Stimulated activated CD4-positive, alpha-beta T cell treated with anti-CD3 and anti-CD28 coated beads, Interleukin-15, amount 100 ng/mL, for 48 hours (primary cell): ENCODE results near the gene UBASH3B.
A peak's percentile ranks its signal among the peaks of the same experiment; 100 is the strongest.

Experiments
- DNase-seq, 2 donors: peaks; one replicate each; pipeline ENCODE4 v3.0.0-alpha.2; 2020; ENCODE audit warnings: low read depth in 2 of 2

UBASH3B gene

DNA sequence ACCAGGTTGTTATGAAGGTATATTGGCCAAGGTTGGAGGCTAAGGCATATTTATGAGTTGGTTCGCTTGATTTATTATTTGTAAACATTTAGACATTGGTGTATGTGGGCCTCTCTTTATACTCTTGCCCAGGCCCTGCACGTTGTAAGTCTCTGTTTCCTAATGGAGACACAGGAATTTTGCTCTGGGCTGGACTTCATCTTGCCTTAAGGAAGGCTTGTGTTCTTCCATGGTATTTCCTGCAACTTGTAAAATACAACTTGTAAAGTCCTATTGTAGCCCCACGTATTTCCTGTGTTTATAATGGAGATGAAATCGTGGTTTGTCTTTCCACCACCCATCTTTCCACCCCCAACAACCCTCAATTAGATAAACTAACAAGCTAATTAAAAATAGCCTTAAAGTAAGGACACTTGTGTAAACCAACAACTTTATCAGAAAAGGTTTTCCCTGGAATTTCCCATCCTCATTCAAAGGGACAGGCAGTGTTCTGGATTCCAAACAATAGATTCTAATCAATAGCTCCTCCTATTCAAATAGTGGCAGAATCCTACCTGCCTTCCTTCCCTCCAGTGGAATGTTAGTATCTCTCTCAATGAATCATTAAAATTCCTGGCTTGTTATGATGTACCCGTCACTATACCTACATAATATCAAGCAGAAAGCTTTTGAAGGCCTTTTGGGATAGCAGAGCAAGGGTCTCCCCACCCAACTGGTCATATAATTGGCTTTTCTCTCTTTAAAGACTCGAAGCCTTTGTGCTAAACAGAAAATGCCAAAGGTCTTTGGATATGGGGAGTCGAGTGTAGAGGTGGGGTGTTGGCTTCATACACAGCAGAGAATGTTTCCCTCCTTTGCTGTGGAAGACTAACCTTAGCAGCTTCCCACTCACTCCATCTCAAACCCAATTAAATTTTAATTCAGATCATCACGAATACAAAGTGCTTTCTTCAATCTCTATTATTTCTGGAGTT lies 77.1 kb downstream of the UBASH3B start:
- no peak for DNase-seq

DNA sequence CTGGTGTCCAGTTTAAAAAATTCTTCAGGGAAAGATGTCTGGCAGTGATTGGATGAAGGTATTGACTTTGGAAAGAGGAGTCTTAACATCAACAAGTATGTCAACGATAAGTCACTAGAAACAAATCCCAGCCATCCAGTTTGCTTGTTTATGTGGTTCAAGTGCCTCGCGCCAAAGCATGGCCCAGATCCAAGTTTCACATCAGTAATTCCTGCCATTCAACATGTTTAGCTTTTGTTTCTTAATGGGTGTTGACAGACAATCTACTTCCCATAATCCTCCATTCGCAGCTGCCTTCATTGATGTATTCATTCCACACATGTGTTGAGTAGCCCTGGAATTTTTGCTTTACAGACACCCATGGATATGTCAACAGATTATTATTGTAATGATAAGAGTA lies 77.8 kb downstream of the UBASH3B start:
- no peak for DNase-seq

DNA sequence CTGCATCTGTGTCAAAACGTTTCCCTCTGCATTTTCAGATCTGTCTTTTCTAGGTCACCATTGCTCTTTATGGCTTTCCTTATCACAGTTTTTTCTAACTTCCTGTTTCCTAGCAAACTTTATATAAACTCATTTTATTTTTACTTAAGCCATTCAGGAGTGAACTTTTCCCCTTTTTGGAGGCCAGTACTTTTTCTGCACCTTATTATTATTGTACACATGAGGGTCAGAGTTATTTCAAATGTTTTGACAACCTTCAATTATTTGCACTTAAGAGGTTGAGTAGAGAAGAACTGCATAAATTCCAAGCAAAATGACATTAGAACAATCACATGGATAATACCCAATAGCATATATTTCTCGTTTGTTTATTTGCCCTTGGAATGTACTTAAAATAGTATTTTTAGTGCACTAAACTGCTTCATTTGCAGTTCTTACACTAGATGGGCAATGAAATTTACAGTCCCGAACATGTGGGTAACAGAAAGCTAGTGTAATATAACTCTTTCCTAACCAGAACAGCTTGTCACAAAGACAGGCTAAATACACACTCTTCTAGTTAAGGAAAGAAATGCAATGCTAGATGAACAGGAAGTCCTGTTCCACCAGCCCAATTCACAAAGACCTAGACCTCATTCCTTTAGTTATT lies 79.5 kb downstream of the UBASH3B start:
- no peak for DNase-seq

DNA sequence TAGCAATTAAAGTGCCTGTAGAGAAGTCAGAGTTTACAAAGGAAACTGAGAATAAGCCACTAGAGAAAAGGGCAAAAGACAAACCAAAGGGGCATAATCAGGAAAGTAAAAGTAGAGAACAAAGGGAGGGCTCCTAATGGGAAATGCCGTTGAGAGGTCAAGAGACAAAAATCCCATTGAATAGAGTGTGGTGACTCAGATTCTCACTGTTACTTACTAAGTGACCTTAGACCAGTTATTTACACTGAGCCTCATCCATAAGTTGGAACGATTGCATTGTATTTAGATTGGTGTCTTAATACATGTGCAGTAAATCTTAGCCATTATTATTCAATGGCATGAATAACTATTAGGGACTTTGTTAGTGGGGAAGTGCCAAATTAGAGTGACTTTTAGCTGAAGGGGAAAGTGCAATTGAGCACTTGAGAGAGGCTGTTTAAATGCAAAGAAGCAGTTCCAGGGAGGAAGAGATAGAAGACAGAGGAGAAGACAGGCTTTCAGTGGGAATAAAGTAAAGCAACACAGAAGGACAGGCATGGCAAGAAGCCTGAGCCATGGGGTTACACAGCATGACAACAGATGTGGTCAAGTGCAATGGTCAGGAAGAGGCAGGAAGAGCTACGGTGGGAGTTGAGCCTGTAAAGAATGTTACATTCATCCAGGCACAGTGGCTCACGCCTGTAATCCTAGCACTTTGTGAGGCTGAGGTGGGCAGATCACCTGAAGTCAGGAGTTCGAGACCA lies 82.6 kb downstream of the UBASH3B start:
- no peak for DNase-seq

DNA sequence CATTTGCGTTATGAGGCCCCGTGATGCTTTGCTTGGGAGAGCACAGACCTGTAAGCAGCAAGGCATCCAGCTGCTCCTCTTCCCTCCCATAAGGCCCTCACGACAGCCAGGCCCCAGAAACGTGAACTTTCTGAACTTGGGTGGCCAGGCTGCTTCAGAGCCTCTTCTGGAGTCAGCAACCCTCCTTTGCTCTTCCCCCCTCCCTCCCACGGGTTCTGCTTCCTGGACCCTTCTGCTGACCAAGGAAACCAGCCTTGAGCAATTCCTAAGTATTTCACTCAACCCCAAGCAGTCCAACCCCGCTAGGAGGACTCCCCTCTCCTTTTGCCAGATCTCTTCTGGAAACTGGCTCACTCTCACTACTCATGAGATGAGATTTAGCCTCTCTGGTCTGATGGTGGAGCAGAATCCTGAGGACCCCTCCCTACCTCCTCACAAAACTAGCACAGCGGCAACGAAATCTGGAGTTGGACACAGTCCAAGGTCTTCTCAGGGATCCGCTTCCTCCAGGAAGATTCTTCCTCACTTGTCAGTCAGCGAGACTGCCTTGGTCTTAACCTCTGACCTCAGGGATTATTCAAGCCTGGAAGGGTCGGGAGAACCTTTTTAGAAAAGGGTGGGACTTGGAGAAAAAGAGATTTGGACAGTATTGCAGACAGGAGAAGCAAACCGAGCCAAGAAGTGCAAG lies 86.2 kb downstream of the UBASH3B start:
- DNase-seq = no peak

DNA sequence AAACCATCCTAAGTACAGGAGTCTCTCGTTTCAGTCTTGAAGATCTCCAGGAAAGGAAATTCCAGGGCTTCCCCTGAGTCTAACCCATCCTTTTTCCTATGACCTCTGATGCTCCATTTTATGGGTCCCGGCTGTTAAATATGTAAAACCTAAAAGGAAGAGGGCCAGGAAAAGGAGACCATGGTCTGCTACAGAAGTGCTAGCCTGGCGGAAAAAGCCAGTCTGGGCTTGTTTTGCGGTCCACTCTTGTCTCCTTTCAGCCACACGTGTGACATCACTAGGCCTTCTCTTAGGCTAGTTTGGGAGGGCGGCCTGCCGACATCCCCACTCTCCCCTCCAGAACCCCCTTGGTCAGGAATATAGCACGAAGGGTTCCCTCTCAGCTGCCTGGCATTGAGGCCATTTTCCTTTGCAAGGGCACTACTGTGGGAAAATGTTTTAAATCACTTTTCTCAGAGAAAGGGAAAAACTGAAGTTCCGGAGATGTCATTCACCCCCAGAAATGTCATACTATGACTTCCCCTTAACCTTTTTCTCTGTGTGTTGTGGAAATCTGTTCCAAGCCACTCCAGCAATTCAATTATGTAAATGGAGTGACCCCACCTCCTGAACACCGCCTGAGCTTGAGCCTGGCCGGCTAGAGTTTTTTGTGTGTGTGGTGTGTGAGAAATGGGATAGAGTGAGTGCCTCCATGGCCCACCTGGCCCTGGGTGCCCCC lies 86.9 kb downstream of the UBASH3B start:
- no peak for DNase-seq

DNA sequence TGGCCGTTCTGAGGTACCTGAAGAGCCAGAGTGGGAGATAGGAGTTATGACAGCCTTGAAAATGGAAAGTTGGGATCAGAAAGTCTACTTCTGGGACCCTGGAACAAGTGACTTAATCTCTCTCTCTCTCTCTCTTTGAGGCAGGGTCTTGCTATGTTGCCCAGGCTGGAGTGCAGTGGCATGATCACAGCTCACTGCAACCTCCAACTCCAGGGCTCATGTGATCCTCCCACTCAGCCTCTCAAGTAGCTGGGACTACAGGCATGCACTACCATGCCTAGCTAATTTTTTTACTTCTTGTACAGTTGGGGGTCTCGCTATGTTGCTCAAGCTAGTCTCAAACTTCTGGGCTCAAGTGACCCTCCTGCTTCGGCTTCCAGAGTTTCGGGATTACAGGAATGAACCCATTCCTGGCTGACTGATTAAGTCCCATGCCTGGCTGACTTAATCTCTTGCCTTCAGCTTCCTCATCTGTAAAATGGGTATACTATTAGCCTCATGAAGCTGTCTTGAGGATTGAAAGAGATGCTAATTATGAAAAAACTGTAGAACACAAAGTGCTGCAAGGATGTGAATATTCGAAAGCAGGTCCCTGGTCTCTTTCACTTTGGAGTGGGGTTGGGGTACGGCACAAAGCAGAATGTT lies 87.7 kb downstream of the UBASH3B start:
- DNase-seq = no peak

DNA sequence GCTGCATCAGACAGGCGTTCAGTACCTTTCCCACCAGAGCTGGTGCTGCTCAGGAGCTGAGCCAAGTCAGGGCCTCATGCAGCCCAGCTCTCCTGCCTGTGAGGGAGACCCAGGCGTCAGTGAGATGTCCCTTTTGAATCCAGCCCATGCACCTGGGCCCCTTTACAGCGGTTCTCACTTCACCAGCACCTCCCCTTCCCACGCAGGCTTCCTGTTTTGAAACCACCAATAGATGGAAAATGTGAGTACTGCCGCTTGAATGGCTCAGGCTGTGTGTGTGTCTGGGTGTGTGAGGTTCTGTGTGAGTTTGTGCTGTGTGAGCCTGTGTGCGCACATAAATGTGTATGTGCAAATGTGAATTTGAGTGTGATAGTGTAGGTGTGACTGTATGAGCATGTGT lies 88.4 kb downstream of the UBASH3B start:
- DNase-seq = peak; percentile 82

DNA sequence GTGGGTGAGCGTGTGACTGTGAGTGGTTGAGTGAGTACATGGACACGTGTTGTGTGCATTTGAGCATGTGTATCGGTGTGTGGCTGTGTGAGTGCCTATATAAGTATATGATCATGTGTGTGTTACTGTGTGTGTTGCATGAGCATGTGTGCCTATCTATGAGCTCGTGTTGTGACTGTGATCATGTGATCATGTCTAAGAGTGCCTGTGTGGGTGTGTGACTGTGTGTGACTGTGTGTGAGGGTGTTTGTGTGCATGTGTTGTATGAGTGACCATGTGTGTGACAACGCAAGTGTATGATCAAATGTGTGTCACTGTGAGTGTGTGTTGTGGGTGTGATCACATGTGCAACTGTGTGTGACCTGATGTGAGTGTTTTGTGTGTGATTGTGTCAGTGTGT lies 88.8 kb downstream of the UBASH3B start:
- DNase-seq = no peak

DNA sequence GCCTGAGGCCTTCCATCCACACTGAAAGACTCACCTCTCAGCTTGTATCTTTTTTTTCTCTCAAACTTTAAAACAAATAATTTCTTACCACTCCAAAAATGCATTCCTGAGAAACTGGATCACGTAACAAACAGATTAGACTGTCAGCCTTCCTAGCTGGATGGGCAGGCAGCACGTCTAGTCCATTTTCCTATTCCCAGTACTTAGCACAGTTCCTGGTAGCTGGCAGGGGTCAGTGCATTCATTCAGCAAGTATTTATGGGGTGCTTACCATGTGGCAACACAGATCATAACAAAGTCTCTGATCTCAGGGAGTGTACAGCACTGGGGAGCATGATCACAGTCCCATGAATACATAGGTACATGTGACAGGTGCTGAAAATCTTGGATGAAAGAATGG lies 89.6 kb downstream of the UBASH3B start:
- no peak for DNase-seq

DNA sequence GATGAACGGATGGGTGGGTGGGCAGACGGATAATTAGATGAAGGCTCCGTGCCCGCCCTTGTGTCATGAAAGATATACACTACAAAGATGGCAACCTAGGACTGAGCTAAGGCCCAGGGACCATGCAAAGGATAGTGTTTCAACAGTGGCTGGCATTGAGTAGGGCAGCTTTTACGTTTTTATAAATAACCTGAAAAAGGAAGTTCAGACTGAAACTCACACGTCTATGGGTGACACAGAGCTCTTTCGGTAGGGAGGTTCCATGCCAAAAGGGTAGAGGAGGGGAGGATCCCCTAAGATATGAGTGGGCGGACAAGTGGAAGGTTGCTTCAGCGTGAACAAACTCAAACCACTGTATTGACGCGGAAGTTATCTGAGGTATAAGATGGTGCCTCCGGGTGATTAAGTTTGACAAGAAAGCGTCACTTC lies 90.5 kb downstream of the UBASH3B start:
- peak; percentile 62 to 66 for DNase-seq

DNA sequence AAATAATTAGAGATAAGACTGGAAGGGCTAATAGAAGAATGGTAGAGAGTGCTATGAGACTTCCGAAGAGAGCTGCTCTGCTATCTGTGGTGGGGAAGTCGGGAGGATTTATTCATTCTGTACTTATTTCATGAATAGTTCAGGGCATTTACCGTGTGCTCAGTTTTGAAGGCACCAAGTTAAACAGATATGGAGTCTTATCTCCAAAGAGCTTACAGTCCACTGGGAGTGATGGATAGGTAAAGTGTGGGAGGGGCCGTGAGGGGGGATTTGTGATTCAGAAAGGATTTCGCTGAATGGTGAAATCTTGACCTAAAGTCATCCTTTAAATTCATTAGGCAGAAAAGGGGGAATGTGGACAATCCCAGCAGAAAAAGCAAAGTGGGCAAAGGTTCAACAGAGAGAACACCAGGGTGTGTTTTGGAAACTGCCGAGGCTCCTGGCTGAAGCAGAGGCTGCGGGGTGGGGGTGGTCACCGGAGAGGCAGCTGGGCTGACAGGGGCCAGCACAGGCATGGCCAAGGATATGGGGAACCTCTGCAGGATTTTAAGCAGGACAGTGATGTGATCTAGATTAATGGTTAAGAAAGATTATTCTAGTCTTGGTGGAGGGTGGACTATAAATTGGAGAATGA lies 91.2 kb downstream of the UBASH3B start:
- DNase-seq = no peak

DNA sequence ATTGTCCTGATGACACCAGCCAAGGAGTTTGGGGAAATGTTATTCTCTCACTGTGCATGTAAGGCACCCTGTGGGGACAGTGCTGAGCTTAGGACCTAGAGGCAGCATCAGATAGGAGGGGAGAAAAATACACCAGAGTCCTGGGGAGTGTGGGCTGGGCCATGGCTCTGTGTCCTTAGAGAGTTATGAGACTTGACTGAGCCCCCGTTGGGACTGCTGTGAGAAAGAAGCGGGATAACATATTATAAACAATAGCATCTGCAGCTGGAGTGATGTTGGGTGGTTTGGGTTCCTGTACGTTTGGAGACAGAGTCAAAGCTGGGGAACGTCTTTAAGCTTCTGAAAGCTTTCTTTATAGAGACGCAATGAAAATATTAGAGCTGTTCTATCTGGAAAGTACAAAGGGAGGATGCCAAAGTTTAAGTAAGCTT lies 91.8 kb downstream of the UBASH3B start:
- DNase-seq = no peak

DNA sequence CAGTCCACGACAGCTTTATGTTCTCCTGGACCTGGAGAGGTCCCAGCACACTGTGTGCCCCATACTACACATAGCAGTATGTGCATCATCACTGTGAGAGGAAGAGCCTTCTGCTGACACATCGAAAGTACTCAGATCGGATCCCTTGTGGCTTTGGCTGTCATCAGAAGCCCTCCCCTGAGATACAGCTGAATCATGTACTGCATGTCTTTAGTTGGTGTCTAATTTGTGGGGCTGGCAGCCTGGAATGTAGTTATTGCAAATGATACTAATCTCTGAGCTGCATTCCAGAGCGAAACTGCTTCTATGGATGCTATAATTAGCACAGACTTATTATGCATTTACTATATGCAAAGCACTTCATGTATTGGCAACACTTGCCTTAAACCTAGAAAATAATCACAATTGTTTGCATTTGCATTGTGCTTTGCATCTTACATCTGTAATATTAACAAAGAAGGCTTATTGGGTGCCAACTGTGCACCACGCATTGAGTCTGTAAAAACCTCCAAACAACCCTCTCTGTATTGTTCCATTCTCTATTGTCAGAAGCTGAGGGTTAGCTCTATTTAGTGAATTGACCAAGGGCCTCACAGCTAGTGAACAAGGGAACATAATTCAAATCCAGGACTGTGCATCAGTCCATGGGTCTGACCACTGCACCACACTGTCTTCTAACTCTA lies 93.6 kb downstream of the UBASH3B start:
- DNase-seq = peak; percentile 54 to 61

DNA sequence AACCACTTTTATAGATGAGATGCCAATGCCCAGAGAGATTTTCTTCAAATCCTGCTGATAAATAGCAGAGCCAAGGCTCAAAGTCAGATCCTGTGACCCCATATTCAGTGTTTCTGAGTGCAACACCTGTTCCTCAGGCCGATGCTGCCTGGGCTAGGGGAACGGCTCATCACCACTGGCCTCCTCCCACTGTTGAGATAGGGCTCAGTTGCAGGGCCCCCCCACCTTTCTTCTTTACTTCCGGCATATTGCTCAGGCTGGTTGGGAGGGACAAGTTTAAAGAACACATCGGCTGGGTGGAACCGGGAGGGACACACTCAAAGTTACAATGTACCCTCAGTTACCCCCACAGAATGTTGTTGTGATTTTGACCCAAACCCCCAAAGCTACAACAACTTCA lies 94.5 kb downstream of the UBASH3B start:
- no peak for DNase-seq

DNA sequence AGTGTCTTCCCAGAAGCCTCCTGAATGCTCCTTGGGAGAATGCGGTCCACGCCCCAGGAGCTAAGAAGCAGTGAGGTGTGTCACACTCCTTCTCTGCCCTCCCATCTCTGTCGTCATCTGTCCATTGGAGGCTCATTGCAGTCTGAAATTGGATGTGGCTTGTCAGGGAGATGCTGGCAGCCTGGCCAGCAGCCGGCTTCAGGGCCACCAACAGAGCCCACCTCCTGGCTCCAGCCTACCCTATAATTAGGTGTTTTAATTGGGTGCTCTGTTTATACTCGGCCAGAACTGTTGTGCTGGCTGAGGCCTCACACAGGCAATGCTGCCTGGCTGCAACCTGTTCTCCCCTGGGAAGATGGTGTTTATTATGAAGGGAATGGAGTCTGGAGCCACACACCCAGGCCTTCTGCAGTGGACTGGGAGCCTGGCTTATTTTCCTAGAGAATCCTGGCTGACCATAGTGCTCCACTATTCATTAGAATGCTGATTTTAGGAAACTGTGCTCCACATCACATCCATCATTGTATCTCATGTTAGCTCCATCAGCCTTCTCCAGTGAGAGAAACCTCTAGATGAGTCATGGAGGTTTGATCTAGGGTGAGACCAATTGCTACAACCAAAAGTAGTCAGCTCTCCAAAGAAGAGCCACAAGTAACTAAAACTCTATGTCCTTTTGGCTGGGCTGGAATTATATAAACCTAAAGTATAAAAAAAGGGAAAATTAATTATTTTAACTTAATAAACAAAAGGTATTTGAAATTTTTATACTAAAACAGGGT lies 96.0 kb downstream of the UBASH3B start:
- no peak for DNase-seq

DNA sequence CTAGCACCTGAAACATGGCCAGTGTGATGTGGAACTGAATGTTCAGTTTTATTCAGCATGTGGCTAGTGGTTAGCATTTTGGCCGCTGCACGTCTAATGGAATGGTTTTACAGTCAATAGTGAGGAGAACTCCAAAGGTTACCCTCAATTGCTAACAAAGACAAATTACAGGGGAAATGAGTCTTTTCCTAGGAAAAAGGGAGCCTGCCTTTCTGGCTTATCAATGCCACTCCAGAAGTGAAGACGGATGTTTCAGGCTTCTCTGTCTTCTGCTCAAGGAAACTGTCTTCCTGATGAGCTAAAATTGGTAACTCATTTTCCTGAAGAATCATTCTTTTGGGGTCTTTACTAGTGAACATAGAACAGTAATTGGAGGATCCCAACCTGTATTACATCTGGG lies 98.5 kb downstream of the UBASH3B start:
- DNase-seq = no peak

DNA sequence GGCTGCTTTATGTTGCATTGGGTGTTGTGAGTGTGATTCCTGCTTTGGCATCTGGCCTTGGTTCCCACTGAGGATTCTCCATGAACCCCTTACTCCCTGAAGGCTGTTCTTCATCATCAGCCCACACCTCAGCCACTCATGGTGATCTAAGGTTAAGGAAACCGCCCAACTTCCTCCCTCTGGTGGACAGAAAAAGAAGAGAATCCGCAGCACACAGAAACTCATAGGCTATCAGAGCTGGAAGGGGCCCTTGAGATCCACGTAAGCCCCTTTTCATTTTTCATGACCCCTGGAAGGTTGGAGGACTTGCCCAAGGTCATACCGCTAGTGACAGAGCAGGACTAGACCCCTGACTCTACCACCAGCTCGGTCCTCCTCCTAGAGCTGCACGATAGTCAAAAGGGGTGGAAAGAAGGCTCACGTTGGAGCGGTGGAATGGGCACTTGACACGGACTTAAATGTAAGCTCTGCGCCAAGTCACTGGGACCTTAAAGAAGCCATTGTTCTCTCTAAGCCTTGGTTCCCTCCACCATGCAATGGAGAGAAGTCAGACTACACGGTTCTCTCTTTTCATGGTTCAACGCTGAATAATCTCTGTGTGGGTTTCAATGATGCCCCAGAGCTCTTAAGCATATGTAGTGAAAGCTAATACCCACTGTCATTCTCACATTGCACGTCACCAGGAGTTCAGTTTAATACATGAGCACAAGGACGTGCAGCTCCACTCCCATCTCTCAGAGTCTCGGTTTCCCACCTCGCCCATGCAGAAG lies 99.2 kb downstream of the UBASH3B start:
- no peak for DNase-seq
